GM18520 (cell line): Measurements from ENCODE around the gene SMIM22.
A peak's percentile ranks its signal among the peaks of the same experiment; 100 is the strongest.

ENCODE experiments used
- ATAC-seq: cut with Tn5 transposase; IDR thresholded peaks from one replicate; pipeline ENCODE4 v1.9.1; 2021; ENCODE audit not compliant: unreplicated experiment

The SMIM22 gene

GRCh38 chr16:4795828-4796572 is 831 bp downstream of the SMIM22 start:
- no peak for ATAC-seq

- no peak for ATAC-seq
Measured at GRCh38 chr16:4796982-4797804, 2.0 kb downstream of the SMIM22 start.

DNA sequence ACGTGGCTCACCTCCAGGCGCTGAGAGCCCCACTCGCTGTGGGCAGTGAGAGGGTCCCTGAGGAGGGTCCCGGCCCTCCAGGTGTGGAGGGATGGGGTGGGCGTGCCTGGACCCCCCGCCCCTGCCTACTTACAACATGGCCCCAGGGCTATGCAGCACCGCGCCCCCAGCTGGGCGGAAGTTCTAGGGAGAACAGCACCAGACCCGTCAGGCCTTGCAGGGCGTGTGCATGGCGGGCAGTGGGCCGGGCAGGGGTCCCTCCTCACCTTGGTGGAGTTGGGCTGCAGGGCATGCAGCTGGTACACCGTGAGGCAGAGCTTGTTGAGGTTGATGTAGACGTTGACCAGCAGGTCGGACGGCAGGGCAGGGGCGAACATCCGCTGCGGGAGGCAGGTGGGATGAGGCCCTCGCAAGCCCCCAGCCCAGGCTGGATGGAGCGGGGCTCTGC is 2.7 kb downstream of the SMIM22 start:
- no peak for ATAC-seq

- ATAC-seq = no peak
Measured at GRCh38 chr16:4798456-4798855, 3.3 kb downstream of the SMIM22 start.

DNA sequence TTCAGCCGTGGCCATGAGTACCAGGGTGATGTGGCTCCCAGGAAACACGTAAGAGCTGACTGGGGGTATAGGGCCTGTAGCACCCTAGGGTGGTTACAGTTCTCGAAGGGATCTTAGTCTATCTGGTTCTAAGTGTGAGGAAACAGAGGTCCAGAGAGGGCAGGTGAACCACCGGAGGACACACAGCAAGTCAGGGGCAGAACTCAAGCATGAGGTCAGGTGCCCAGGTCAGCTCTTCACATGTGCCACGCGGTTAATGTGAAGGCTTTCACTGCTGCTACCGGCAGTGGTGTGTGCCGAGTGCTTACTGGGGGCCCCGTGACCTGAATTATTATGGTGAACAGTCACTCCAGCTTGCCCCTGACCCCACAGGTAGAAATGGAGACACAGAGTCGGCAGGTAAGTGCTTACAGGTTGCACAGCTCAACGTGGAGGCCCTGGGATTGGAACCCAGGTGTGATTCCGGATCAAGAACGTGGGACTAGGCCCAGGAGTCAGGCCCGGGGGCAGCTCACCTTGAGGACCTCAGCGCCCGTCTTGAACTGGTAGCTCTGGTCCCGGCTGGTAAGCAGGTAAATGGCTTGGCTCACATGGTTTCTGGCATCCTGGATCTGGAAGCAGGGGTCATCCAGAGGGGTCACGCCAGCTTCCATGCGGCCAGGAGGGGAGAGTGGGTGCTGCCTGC is 4.1 kb downstream of the SMIM22 start:
- ATAC-seq = no peak

- ATAC-seq = no peak
Measured at GRCh38 chr16:4800290-4801041, 5.3 kb downstream of the SMIM22 start.

DNA sequence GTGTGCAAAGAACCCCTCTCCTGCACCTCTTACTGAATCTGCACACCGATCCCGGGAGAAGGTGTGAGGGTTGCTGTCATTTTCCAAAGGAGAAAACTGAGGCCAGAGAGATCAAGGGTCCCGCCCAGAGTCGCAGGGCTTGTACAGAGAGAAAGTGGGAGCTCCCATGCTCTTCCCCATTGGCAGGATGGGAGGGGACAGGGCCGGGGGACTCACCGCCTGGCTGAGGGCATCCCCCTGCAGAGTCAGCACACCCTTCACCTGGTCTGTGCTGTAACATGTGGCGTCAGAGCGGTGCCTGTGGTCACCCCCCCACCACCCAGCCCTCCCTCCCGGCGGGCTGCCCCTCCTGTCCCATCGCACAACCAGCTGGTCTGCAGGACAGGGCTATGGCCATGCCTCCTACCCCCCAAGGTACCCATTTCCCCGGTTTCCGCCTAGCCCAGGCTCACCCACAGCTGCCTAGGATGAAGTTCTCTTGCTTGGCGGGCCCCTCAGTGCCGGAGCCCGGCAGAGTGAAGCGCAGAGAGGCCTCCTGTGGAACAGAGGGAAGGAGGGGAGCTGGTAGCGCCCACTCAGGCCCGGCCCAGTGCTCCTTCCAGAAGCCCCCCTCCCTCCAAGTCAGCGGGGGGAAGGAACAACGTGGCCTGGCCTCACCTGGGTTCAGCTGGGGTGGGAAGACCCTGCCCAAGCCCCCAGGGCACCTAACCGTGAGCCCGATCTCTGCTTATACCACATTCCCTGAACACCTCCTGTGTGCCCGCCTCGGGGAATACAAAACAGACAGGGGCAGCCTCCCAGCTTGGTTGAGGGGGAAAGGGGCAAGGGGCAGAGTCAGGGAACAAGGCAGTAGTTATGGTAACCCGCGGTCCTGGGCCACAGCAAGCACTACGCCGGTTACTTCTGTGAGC is 6.1 kb downstream of the SMIM22 start:
- ATAC-seq = no peak

GRCh38 chr16:4801962-4802658 is 6.9 kb downstream of the SMIM22 start, which contains the start of gene ROGDI:
ROGDI (minus strand) TSS chr16:4802633; CDS start chr16:4802571, 62 bp downstream.
- peak; percentile 23 for ATAC-seq

DNA sequence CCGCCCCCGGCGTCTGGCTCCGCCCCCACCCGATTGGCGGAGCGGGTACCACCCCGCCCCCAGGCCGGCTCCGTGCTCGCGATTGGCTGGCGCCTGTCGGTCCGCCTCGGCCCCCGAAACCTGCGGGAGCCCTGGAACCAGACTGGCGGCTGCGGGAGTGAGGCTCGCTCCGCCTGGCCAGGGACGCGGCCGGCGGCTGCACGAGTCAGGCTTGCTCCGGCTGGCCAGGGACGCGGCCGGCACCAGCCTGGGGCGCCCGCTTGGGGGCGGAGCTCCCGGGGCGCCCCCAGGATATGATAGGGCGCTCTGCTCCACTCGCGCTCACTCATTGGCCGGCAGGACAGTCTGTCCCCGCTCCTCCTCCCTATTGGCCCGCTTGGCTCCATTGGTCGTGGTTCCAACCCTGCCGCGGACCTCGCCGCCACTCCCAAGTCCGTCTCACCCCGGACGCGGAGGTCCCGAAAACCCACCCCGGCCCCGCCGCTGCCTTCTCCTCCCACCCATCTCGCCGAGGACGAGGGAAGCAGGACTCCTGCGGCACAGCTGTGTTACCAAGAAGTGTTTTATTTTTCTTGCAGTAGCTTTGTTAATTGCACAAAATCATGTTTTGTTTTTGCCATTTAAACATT is 7.6 kb downstream of the SMIM22 start:
- peak; percentile 94 for ATAC-seq

DNA sequence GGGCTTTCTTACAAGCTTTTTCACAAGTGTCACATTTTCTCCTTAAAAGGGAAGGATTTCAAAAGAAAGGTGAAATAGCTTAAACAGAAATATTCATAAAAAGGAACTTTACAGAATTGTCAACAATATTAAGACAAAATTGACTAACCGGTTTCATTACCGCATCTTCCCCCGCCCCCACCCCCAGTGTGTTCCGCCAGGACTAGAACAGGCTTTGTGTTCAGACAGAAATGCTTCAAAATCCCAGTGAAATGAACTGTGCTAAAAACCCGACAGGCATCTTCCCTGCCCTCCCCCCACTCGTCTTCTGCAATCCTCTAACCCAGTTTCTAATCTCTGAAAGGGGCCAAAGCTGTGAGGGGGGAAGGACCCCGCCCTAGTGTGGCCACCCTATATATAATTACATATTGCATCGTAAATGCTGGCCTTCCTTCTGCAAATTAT is 8.3 kb downstream of the SMIM22 start:
- no peak for ATAC-seq

DNA sequence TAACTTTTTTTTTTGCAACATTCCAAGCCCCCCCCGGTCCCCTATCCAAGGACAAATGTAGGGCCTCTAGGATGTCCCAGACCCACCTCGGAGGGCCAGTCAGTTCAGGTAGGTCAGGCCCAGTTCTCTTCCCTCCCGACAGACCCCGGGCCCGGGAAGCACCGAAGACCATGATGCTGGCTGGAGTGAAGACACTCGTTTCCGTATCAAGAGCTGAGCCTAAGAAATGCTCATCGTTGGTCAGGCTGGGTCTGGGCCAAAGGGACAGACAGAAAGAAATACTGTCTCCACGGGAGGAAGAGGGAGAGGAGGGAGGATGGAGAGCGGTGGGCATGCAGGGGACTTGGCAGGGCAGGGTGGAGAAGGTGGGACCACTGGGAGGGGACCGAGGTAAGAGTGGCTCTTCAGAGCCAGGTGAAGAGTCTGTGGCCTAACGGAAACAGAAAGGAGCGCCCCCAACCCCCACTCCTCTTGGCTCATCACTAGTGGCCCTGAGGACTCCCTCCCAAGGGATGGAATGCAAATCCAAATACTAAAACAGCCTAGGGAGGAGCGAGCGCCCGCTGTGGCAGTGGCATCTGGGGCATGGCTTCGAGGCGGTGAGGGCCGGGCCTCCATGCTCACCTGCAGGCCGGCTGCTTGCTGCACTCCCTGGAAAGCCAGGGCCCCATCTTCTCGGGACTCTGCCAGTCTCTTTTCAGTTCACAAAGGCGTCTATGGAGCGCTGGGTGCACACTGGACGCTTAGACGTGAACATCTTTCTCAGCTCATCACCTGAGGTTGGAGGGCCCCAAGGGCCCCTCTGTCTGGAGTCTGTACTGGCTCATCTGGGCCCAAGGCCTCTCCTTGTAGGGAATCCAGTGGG is 9.0 kb downstream of the SMIM22 start:
- no peak for ATAC-seq

DNA sequence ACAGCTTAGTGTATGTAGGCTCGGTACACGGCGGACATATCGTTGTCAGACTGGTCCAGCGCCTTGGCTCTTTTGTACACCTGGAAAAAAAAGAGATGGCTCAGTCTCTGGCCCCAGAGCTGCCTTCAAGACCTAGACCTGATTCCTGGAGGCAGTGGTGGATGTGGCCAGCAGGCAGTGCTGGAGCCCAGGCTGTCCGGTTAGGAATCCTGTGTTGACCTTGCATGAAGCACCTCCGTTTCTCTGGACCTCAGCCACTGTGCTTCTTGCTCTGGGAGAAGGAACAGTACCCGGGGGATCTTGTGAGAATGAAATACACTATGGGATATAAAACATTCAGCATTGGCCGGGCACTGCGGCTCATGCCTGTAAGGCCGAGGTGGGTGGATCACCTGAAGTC is 10.1 kb downstream of the SMIM22 start:
- no peak for ATAC-seq

- no peak for ATAC-seq
Measured at GRCh38 chr16:4806280-4806679, 11.1 kb downstream of the SMIM22 start.

DNA sequence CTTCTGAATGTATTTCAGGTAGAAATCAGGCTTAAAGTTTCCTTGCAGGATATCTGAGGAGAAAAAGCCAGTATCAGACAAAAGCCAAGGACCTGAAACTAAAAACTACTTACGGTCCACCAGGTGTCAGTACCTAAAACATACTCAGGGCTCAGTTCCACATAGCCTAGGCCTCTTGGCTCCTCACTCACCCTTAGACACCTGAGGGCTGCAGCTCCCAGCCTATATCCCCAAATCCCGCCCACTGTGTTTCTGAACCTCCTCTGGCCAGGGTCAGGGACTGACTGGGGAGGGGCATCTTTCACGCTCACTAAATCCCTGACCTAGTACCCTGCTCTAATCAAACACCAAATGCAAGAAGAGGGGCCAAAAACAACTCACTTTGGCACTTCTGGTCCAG is 16.1 kb downstream of the SMIM22 start:
- ATAC-seq = no peak

GRCh38 chr16:4811773-4812172 is 16.6 kb downstream of the SMIM22 start:
- ATAC-seq = no peak

- no peak for ATAC-seq
Measured at GRCh38 chr16:4813251-4814003, 18.3 kb downstream of the SMIM22 start.

DNA sequence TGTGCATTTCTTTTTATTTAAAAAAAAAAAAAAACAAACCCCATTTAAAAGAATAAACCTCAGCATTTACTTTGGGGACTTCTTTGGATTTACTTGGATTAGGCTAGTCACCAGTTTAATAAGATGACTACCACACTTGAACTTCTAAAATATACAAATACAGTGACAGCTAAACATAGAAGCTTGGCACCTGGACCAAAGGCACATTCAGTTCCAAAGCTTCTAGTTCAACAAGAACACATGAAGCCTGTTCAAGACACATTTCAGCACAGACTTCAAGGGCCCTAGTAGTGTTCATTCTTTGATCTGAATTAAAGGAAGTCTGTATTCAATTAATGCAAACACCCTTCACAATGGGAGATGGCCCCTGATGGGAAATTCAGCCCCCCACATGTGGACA is 18.9 kb downstream of the SMIM22 start:
- ATAC-seq = no peak
